NK-92 (cell line): Measurements from ENCODE around the gene TPD52L2.
"Not testable (repeated sequence)": the region's sequence is repeated elsewhere in the genome, so short reads cannot be mapped to it uniquely, and the experiment has no call there.

ENCODE experiments used
- DNase-seq: peaks from one replicate; lab custom pipeline; 2025; ENCODE audit not compliant: unreplicated experiment; lab: John Stamatoyannopoulos, UW

The TPD52L2 gene

DNA sequence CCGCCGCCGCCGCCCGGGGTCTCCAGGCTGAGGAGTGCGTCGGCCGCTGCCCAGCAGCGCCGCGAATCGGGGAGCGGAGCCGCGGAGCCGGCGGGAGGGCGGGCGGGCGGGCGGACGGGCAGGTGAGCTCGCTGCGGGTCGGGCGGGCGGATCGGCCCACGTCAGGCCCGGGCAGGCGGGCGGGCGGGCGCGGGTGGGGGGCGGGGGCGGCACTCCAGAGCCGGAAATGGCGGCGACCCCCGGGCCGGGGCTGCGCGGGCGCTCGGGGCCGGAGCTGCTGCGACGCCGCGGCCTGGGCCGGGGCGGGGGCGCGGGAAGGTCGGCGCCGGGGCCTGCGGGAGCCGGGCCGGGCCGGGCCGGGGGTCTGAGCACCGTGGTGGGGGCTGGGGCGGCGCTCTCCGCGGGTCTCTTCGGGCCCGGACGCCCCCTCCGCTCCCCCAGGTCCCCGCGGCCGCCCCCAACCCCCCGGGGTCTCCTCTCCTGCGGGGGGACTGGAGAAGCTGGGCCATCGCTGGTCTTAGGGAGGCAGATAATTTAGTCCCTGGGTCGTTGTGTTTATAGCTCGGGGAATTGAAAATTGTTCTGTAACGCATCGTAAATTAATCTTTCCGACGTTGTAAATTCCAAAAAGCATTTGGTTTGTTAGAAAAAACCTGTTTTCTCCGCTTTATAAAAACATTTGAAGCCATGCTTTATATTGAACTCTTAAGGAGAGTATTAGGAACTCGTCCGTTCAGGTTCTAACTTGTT, 30.3 kb downstream of the TPD52L2 start:
- no peak for DNase-seq

DNA sequence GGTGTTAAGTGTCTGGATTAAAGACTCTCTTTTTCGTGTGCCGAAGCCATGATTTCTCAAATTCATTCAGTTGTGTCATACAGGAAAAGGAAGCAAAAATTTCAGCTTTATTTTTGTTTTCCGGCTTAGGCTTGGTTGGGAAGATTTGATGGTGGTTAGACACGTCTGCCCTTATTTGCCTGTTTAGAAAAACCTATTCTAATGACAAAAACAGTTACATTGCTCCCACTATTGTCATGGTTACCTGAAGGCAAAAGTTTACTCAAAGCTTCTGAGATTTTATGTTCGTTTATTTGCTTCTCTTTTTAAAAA, 30.8 kb downstream of the TPD52L2 start:
- no peak for DNase-seq

- DNase-seq = no peak
Observed at GRCh38 chr20:63896264-63897105, 31.4 kb downstream of the TPD52L2 start.

GRCh38 chr20:63897978-63898561, 33.0 kb downstream of the TPD52L2 start:
- DNase-seq = no peak

GRCh38 chr20:63898882-63899558, 34.0 kb downstream of the TPD52L2 start:
- DNase-seq = no peak

DNA sequence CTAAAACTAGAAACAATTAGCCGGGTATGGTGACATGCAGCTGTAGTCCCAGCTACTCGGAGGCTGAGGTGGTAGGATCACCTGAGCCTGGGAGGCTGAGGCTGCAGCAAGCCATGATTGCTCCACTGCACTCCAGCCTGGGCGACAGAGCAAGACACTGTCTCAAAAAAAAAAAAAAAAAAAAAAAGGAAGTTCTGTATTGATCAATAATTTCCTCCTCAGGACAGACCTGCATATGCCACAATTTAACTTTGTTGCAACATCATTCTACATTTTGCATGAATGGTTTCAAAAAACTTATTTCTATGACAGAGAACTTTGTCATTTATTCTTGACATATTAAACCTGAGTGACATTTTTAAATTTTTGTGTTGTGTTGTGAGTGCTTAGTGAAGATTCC, 35.3 kb downstream of the TPD52L2 start:
- no peak for DNase-seq

DNA sequence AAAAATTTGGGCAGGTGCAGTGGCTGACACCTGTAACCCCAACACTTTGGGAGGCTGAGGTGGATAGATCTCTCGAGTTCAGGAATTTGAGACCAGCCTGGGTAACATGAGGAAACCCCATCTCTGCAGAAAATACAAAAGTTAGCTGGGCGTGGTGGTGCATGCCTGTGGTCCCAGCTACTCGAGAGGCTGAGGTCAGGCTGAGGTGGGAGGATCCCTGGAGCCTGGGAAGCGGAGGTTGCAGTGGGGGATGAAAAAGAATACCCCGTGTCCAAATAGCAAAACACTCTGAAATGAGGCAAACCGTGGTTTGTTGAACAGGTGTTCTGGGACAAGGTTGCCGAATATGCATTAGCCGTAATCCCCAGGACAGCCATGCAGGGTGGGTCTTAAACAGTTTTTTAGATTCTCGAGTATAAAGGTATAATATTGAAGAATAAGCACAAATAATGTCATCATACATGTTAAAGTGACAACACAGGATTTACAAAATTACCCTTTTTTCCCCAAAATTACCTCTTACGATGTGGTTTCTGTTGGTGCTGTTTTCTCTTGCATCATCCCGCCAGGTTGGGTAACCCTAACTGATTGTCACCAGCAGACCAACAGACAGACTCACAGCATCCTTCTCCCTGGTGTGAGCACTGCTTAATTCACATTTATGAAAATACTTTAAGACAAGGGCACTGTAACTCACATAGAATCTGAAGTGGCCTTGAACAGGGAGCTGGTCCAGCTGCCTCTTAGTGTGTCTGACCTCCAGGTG, 38.9 kb downstream of the TPD52L2 start:
- DNase-seq = no peak

DNA sequence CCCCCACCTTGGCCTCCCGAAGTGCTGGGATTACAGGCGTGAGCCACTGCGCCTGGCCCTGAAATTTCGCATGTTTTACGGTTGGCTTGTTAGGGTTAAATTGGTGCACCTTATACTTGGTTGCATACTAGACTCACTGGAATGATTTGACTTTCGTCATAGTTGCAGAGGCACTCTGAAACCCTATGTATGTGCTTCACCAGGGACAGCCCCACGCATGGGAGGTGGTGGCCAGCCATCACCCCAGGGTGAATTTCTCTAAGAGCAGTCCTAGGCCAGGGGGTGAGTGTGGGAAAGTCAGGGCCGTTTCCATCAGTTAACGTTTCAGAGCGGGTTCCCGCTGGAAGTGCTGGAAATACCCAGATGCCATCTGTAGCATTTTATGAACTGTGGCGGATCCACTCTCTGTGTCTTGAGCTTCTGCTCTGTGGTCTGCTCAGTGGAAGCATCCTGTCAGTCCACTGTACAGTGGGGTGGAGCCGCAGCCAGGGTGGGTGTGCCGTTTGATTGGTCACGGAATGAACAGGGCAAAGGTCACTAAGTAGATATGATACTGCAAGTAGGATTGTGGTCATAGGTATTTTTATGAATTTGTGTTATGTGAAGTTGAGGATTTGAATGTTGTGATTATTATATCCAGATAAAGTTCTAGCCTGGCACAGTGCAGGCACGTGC, 43.1 kb downstream of the TPD52L2 start:
- DNase-seq = no peak

- no peak for DNase-seq
Observed at GRCh38 chr20:63911176-63911575, 46.1 kb downstream of the TPD52L2 start.

GRCh38 chr20:63913768-63914167, 48.7 kb downstream of the TPD52L2 start:
- DNase-seq = no peak

- DNase-seq = no peak
Observed at GRCh38 chr20:63915471-63915870, 50.4 kb downstream of the TPD52L2 start.

GRCh38 chr20:63916371-63916939, 51.4 kb downstream of the TPD52L2 start:
- not testable (repeated sequence) for DNase-seq

GRCh38 chr20:63917811-63918210, 52.7 kb downstream of the TPD52L2 start:
- DNase-seq = no peak

- no peak for DNase-seq
Observed at GRCh38 chr20:63919130-63919529, 54.1 kb downstream of the TPD52L2 start.

- DNase-seq = no peak
Observed at GRCh38 chr20:63920226-63920625, 55.2 kb downstream of the TPD52L2 start.

DNA sequence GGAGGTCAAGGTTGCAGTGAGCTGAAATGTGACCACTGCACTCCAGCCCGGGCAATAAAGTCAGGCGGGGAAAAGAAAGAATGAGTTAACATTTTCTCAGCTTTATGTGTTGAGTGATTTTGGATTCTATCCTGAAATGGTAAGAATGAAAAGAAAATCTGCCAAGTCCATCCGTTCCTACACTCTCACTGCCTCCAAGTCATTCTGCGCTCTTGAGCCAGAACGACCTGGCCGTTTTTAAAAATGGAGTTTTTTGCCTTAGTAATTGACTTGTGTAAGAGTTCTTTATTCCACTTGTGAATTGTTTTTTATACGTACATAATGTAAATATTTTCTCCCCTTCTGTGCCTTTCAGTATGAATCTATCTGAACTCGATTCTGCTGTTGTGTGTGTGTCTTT, 58.6 kb downstream of the TPD52L2 start:
- DNase-seq = no peak

DNA sequence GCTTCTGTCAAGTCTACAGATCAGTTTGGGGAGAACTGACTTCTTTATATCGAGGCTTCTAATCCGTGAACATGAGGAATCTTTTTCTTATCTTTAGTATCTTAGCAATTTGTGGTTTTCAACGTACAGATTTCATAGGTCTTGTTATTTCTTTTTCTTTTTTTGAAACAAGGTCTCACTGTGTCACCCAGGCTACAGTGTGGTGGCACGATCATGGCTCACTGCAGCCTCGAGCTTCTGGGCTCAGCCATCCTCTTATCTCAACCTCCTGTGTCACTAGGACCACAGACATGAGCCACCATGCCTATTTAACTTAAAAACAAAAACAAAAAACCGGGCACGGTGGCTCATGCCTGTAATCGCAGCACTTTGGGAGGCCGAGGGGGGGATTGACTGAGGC, 59.2 kb downstream of the TPD52L2 start:
- DNase-seq = no peak

- DNase-seq = no peak
Observed at GRCh38 chr20:63926298-63926697, 61.2 kb downstream of the TPD52L2 start.

GRCh38 chr20:63929071-63929470, 64.0 kb downstream of the TPD52L2 start:
- no peak for DNase-seq

DNA sequence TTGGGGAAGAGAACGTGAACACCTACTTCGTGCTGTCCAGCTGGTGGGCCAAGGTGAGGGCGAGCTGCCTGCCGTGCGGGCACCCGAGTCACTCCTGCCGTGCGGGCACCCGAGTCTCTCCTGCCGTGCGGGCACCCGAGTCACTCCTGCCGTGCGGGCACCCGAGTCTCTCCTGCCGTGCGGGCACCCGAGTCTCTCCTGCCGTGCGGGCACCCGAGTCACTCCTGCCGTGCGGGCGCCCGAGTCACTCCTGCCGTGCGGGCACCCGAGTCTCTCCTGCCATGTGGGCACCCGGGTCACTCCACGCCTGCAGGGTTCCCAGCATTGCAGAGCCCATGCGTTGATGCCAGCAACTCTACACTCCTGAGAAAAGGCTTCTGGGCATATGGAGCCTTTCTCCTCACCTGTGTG, 64.4 kb downstream of the TPD52L2 start:
- not testable (repeated sequence) for DNase-seq
